Upper lobe of right lung (tissue), 1 donor: ENCODE results near the gene BFSP2. TPM values are rescaled to one million over a fixed set of nuclear protein-coding genes. Genes with fewer than 3 reads are reported as not detected.

Source experiments
- ATAC-seq: fragments of 200-7000 bp; cut with Tn5 transposase; one replicate; pipeline ENCODE4 v1.9.1; 2020; ENCODE audit warnings: mild to moderate bottlenecking, moderate library complexity
- DNase-seq: peaks from one replicate; pipeline ENCODE4 v3.0.0-alpha.2; 2020
- H3K27ac ChIP-seq: fragments of 200-600 bp; one replicate; pipeline ENCODE4 v1.8.0; 2022
- H3K27me3 ChIP-seq: fragments of 200-600 bp; one replicate; pipeline ENCODE4 v1.8.0; 2022; ENCODE audit warnings: mild to moderate bottlenecking
- H3K36me3 ChIP-seq: fragments of 200-600 bp; one replicate; pipeline ENCODE4 v1.8.0; 2022
- H3K4me1 ChIP-seq: fragments of 200-600 bp; one replicate; pipeline ENCODE4 v1.8.0; 2022
- H3K4me3 ChIP-seq: fragments of 200-600 bp; one replicate; pipeline ENCODE4 v1.8.0; 2022; ENCODE audit warnings: mild to moderate bottlenecking
- H3K9me3 ChIP-seq: fragments of 200-600 bp; one replicate; pipeline ENCODE4 v1.8.0; 2022
- CTCF ChIP-seq: fragments of 200-600 bp; IDR thresholded peaks from one replicate; pipeline ENCODE4 v1.8.0; 2022; ENCODE audit warnings: antibody characterized with exemption
- intact Hi-C: fragments of 100-400 bp; cut with DNase I; formaldehyde crosslinking; loops from one replicate; pipeline ENCODE4 v1.11.0; 2022
- total RNA-seq: library from RNA; stranded (reverse); fragmentation: NEBNext Ultra II Directional; extraction: Animal tissue kit (Norgen Biotek cat#: 25700); gene quantifications from one replicate; pipeline ENCODE4 v1.2.1, GENCODE V29; 2021
- donor health status: DM: no; HTN: yes; CAD: no; lungs with severe emphysema.

The BFSP2 gene
- total RNA-seq, 1 donor from 2014 or later: not detected

- Histone ChIP-seq H3K27ac (no peak overlapping the region), H3K27me3 (no peaks in the 10 kb centered on the region), H3K4me1 (no peaks in the 10 kb centered on the region), H3K9me3 (no peaks in the 10 kb centered on the region), H3K4me3 (no peak overlapping the region), H3K36me3 (no peaks in the 10 kb centered on the region)
- intact Hi-C loops: no loop called here
- ATAC-seq: no peak
- TF ChIP-seq CTCF: no peak
- DNase-seq: no peak
Observed at GRCh38 chr3:133371181-133371580, 28.7 kb upstream of the BFSP2 start.

GRCh38 chr3:133371676-133372075, 28.2 kb upstream of the BFSP2 start:
- no peaks in the 10 kb centered on the region for H3K4me1 ChIP-seq
- TF ChIP-seq CTCF: no peak
- no peak overlapping the region for H3K27ac ChIP-seq
- no peak overlapping the region for H3K4me3 ChIP-seq
- H3K36me3 ChIP-seq: no peaks in the 10 kb centered on the region
- ATAC-seq (no peak), DNase-seq (no peak)
- intact Hi-C loops: no loop called here
- no peaks in the 10 kb centered on the region for H3K9me3 ChIP-seq
- no peaks in the 10 kb centered on the region for H3K27me3 ChIP-seq

- DNase-seq (no peak), ATAC-seq (no peak)
- Histone ChIP-seq H3K27me3 (no peaks in the 10 kb centered on the region), H3K36me3 (no peaks in the 10 kb centered on the region), H3K4me3 (no peak overlapping the region), H3K4me1 (no peaks in the 10 kb centered on the region), H3K9me3 (no peaks in the 10 kb centered on the region), H3K27ac (no peak overlapping the region)
- TF ChIP-seq CTCF: no peak
- intact Hi-C loops: no loop called here
Observed at GRCh38 chr3:133374708-133375402, 25.0 kb upstream of the BFSP2 start.

- Histone ChIP-seq H3K4me1 (no peaks in the 10 kb centered on the region), H3K9me3 (no peaks in the 10 kb centered on the region), H3K27ac (no peak overlapping the region), H3K27me3 (no peaks in the 10 kb centered on the region), H3K4me3 (no peak overlapping the region), H3K36me3 (no peaks in the 10 kb centered on the region)
- DNase-seq (no peak), ATAC-seq (no peak)
- no peak for TF ChIP-seq CTCF
- intact Hi-C loops: no loop called here
Observed at GRCh38 chr3:133375403-133375745, 24.5 kb upstream of the BFSP2 start.

- ATAC-seq: no peak
- no peaks in the 10 kb centered on the region for H3K36me3 ChIP-seq
Observed at GRCh38 chr3:133376810-133377209, 23.0 kb upstream of the BFSP2 start.

More at GRCh38 chr3:133376810-133377209, 23.0 kb upstream of the BFSP2 start:
- no peak for TF ChIP-seq CTCF
- H3K4me1 ChIP-seq: no peaks in the 10 kb centered on the region
- no peak for DNase-seq
- no peak overlapping the region for H3K27ac ChIP-seq
- H3K9me3 ChIP-seq: no peaks in the 10 kb centered on the region
- H3K4me3 ChIP-seq: no peak overlapping the region
- intact Hi-C loops: no loop called here
- H3K27me3 ChIP-seq: no peaks in the 10 kb centered on the region
